ENCODE data around the gene FAM200B. TPM values are rescaled to one million over a fixed set of nuclear protein-coding genes. Genes with fewer than 3 reads are reported as not detected.

FAM200B gene
- total RNA-seq, 2 donors from 2014 or later = 38.9 to 52.5 TPM

DNA sequence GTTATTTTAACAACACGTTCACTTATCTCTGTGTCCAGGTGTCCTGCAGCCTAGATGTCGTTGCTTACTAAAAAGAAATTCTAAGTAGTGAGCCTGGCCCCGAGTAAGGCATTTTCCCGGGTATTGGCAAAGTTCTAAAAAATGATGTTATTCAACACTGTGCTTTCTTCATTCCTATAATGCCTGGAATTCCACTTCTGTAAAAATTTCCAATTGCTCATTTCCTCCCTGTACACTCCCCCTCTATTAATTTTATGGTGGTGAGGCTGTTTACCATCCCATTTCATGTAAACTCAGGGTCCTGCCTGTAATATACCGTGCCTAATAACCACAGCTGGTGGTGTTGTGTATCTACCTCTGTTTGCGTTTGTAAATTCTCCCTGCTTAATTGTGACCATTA is 35.5 kb downstream of the FAM200B start:
- intact Hi-C loops (cut with DNase I) = no loop called here
- no peak overlapping the region for H3K4me3 ChIP-seq
- DNase-seq (ENCODE audit: low spot score) = no peak
- TF ChIP-seq POLR2A (IDR thresholded peaks at IDR 0.05) (no peak), CTCF (IDR thresholded peaks at IDR 0.05) (no peak), POLR2AphosphoS5 (IDR thresholded peaks at IDR 0.05) (no peak)
- no peaks in the 10 kb centered on the region for H3K36me3 ChIP-seq
- H3K27me3 ChIP-seq (replicated peaks; ENCODE audit: insufficient read depth) = no peaks in the 10 kb centered on the region
- WGBS = 63% methylated on average over 6 of the region's 6 CpGs
- no peaks in the 10 kb centered on the region for H3K9me3 ChIP-seq
- no peaks in the 10 kb centered on the region for H3K4me1 ChIP-seq (replicated peaks)
- no peak overlapping the region for H3K27ac ChIP-seq

GRCh38 chr4:15717657-15718416 is 36.2 kb downstream of the FAM200B start:
- Histone ChIP-seq H3K36me3 (no peaks in the 10 kb centered on the region), H3K27me3 (replicated peaks; ENCODE audit: insufficient read depth) (no peaks in the 10 kb centered on the region), H3K4me1 (replicated peaks) (no peaks in the 10 kb centered on the region), H3K27ac (no peak overlapping the region), H3K4me3 (no peak overlapping the region), H3K9me3 (no peaks in the 10 kb centered on the region)
- no peak for TF ChIP-seq POLR2A (IDR thresholded peaks at IDR 0.05)
- TF ChIP-seq CTCF (IDR thresholded peaks at IDR 0.05) = no peak
- no peak for TF ChIP-seq POLR2AphosphoS5 (IDR thresholded peaks at IDR 0.05)
- 61% methylated on average over 3 of the region's 3 CpGs for whole genome bisulfite sequencing
- intact Hi-C loops (cut with DNase I) = no loop called here
- no peak for DNase-seq (ENCODE audit: low spot score)

DNA sequence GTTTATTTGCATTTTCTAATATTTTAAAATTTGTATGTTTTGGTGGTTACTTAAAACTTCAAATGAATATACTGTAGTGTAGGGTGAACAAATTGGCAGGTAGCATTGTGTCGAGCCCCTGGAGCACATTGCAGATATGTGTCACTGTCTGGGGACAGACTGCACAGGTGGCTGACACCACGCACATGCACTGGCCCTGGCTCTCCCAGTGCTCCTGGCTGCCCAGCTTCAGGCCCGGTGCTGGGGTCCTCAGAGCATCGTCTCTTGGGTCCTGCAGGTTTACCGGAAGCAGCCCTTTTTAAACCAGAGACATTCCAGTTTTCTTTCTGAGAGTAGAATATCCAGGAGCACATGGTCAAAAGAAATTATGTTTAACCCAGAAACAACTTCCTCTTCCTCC is 36.8 kb downstream of the FAM200B start:
- Histone ChIP-seq H3K36me3 (no peaks in the 10 kb centered on the region), H3K27ac (no peak overlapping the region), H3K4me1 (replicated peaks) (no peaks in the 10 kb centered on the region), H3K9me3 (no peaks in the 10 kb centered on the region), H3K4me3 (no peak overlapping the region), H3K27me3 (replicated peaks; ENCODE audit: insufficient read depth) (no peaks in the 10 kb centered on the region)
- no peak for DNase-seq (ENCODE audit: low spot score)
- intact Hi-C loops (cut with DNase I) = no loop called here
- TF ChIP-seq POLR2AphosphoS5 (IDR thresholded peaks at IDR 0.05) (no peak), POLR2A (IDR thresholded peaks at IDR 0.05) (no peak), CTCF (IDR thresholded peaks at IDR 0.05) (no peak)
- WGBS = 93% methylated on average over 5 of the region's 5 CpGs

DNA sequence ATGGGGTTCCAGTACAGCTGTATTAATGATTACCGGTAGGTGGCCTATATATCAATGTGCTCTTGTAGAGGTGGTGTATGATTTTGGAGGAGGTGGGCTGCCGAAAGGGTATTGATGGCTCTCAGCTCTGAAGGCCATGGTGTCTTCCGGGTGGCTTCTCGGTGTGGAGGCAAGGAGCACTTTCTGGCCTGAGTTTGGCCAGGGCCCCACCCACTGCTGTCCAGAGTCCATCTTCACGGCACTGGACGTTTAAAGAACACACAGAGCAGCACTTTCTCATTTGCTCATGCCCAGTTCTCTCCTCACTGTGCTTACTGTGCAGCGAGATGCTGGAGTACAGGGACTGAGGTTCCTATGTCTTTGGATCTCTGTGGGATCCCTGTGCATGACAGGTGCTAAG is 37.3 kb downstream of the FAM200B start:
- Histone ChIP-seq H3K27ac (no peak overlapping the region), H3K36me3 (no peaks in the 10 kb centered on the region), H3K27me3 (replicated peaks; ENCODE audit: insufficient read depth) (no peaks in the 10 kb centered on the region), H3K4me3 (no peak overlapping the region), H3K9me3 (no peaks in the 10 kb centered on the region), H3K4me1 (replicated peaks) (no peaks in the 10 kb centered on the region)
- no peak for TF ChIP-seq POLR2AphosphoS5 (IDR thresholded peaks at IDR 0.05)
- no peak for TF ChIP-seq CTCF (IDR thresholded peaks at IDR 0.05)
- no peak for TF ChIP-seq POLR2A (IDR thresholded peaks at IDR 0.05)
- no peak for DNase-seq (ENCODE audit: low spot score)
- intact Hi-C loops (cut with DNase I) = no loop called here
- WGBS = 95% methylated on average over 7 of the region's 7 CpGs

DNA sequence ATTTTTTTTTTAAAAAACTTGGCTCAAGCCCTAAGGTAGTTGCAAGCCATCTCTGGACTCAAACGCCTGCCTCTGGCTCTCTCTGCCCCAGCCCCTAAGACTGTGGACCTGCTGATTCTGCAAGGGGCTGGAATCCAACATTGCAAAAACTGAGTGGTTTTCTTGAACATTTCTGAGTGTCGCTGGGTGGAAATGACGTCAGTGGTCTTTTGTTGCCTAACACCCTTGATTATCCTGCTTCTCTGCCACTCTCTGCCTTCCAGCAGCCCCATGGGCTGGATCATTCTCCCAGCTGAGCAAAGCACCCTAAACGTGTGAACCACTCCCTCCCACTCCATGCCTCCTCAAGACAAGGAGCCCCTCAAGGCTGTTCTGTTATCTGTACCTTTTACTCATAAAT is 37.9 kb downstream of the FAM200B start:
- H3K27ac ChIP-seq = no peak overlapping the region
- H3K4me1 ChIP-seq (replicated peaks) = no peaks in the 10 kb centered on the region
- intact Hi-C loops (cut with DNase I) = no loop called here
- no peaks in the 10 kb centered on the region for H3K9me3 ChIP-seq
- H3K4me3 ChIP-seq = no peak overlapping the region
- H3K36me3 ChIP-seq = no peaks in the 10 kb centered on the region
- DNase-seq (ENCODE audit: low spot score) = no peak
- no peaks in the 10 kb centered on the region for H3K27me3 ChIP-seq (replicated peaks; ENCODE audit: insufficient read depth)
- no peak for TF ChIP-seq POLR2A (IDR thresholded peaks at IDR 0.05)
- TF ChIP-seq CTCF (IDR thresholded peaks at IDR 0.05) = no peak
- TF ChIP-seq POLR2AphosphoS5 (IDR thresholded peaks at IDR 0.05) = no peak
- WGBS = 77% methylated on average over 4 of the region's 4 CpGs
